NCI-H460 (cell line): Measurements from ENCODE around the gene GPR35. TPM values are rescaled to one million over a fixed set of nuclear protein-coding genes. Genes with fewer than 3 reads are reported as not detected.

Source experiments
- DNase-seq: peaks from one replicate; pipeline ENCODE4 v3.0.0-alpha.2; 2016; ENCODE audit warnings: low read depth; ENCODE audit errors: extremely low read depth
- total RNA-seq: library from RNA; depleted of rRNA; stranded (reverse); fragments of >200 nt; shearing (Covaris generic); gene quantifications from 2 replicates; pipeline ENCODE4 v1.2.3, GENCODE V29; 2014

The GPR35 gene
- total RNA-seq, 1 experiment from 2014 or later, result 0.10 TPM

DNA sequence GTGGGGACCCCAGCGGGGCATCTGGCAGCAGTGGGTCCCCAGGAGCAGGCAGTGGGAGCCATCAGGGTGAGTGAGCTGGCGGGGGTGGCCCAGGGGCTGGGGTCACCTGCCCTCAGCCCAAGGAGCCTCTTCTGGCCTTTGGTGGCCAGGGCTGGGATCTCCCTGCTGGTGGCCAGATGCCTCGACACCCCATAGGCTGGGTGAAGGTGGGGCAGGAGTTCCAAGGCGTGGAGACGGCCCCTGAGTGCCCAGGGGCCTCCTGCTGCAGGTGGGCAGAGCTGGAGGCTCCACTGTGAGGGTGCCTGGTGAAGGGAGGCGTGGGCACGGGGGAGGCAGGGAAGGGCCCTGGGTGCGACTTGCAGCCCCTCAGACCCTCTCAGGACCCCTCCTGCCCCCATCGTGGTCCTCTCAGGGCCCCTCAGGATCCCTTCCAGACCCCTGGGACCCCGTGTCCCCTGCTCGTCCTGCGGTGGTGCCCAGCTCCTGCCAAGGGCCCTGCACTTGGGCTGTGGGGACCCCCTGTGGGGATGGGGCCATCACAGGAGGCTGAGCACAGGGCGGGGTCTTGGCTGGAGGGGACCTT is 5.0 kb upstream of the GPR35 start:
- no peak for DNase-seq

DNA sequence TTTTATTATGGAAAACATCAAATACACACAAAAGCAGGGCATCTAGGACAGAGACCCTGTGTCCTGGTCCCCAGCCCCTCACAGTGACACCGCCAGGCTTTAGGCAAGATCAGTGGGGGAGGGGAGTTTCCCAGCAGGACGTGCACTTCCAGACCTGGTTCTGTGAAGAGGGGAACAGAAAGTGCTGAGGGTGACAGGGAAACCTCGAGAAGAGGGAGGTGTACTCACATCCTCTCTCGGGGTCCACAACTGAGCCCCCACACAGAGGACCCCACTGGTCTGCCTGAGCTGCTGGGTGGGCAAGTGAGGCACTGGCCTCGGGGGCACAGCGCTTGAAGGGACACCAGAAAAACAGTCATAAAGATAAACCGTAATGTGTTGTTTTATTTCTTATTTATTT is 4.4 kb upstream of the GPR35 start:
- DNase-seq, result no peak

DNA sequence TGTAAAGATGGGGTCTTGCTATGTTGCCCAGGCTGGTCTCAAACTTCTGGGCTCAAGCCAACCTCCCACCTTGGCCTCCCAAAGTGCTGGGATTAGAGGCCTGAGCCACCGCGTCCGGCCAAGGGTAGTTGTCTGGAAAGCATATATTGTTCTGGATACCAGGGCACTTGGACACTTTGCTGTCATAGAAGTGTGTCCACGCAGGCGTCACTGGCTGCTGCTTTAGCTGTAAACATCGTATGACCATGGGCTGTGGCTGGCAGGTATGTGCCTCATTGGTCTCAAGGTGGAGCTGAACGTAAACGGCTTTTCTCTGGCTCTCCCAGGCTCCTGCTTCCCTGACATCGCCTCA is 3.2 kb upstream of the GPR35 start:
- no peak for DNase-seq

DNA sequence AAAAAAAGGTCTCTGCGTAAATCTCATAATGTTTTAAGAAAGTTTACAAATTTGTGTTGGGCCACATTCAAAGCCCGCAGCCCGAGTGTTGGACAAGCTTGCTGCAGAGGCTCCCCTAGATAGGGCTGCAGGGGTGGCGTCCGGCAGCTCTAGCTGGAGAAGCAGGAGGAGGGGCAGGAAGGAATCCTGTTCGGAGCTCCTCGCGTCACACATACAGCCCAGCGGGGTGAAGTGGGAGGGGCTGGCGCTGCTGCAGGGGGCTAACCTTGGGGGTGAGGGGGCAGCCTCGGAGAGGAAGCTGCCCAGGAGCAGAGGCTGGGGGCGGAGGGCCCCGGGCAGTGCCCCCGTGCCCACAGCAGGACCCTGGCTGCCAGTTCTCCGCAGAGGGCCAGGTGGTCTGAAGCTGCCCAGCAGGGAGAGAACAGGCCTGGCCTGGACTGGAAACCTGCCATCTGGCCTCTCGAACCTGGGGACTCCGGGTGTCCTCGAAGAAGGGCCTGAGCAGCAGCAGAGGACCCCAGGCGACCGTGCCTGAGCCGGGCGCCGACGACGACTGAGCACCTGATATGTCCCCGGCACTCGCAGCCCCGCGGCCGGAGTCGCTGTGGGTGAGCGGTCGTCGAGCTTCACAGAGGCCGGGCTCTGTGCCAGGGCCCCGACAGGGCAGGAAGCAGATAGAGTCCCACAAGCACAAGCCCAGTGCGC is 2.6 kb upstream of the GPR35 start:
- DNase-seq, result no peak

DNA sequence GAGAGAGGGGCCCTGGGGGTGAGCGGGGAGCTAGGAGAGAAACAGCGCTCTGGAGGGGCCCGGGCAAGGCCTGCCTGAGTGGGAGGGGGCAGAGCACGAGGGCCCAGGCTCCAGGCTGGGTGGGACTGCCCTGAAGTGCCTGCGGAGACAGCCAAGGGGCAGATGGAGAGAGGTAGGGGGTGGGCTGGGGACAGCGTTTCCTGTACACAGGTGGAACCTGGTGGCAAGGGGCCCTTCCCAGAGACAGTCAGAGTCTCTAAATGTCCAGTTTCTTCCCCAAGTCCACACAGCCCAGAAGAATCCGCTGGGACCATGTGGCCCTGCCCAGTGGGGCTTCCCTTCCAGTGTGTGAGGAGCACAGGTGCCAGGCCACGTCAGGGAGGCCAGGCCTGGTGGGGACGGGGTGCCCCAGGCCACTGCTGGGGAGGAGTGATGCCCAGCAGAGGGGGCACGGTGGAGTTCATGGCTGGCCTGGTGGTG is 1.7 kb upstream of the GPR35 start:
- DNase-seq, result no peak

DNA sequence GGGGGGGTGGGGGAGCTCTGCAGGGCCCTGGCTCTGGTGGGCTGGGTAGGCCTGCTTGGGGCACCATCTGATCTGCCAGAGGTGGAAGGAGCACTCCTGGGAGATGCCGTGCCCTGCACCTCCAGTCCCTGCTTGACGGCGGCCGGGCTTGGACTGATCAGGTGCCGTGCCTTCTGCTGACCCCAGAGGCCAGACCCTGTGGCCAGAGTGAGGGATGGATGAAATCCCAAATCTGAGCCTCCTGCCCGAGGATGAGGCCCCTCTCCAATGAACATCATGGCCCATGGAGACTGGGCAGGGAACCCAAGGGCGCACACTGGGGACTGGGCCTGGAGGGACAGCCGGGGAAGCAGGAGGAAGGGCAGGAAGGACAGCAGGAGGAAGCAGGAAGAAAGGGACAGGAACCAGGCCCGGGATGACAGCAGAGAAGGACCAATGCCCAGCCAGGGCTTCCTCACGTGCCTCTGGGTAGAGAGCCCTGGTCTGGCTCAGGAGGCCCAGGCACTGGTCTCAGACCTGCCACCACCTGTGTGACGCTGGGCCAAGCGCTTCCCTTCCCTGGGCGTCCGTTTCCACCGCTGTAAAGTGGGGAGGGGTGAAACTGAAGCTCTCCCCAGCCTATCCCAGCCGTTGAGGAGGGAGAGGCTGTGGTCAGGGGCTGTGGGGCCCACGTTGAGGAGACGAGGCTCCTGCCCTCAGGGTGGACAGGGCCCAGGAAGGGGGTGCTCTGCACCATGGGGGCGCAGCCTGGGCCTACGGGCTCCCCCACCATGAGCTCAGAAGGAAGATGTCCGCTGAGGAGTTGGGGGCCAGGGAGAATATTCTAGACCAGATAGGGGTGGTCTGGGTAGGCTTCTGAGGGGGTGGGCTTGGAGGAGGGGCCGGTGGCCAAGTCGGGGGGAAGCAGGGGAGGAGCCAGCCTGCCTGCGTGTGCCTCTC is 1.0 kb upstream of the GPR35 start:
- DNase-seq, result no peak

DNA sequence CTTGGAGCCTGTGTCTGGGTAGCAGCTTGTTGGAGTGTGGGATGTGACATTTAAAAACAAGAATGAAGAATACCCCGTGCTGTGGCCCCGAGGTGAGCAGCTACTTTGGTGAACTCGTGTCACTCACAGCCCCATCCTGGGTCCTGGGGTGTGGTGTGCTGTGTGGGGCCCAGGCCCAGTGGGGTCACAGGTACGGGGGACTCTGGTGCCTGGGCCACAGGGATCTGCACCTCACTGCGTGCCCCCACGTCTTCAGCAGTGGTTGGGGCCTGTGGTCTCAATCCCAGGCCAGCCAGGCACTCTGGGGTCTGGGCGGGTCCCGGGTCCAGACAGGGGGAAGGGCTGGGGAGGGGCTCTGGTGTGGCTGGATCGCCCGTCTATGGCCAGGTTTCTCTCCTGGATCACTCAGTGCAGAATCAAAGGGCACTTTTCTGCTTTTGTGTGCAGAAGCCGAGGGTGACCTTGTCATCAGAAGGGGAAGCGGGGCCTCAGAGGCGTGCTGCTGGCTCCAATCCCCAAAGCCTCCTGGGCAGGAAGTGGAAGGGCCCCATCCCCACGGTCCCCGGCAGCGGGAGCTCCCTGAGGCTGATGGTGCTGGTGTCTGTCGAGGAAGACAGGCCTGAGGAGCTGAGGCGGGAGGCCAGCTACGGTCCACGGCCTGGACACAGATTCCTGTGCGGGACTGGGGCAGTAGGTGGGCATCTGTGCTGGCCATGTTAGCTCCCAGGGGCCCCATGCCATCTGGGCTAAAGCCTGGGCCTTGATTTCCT is 1.4 kb downstream of the GPR35 start:
- no peak for DNase-seq

DNA sequence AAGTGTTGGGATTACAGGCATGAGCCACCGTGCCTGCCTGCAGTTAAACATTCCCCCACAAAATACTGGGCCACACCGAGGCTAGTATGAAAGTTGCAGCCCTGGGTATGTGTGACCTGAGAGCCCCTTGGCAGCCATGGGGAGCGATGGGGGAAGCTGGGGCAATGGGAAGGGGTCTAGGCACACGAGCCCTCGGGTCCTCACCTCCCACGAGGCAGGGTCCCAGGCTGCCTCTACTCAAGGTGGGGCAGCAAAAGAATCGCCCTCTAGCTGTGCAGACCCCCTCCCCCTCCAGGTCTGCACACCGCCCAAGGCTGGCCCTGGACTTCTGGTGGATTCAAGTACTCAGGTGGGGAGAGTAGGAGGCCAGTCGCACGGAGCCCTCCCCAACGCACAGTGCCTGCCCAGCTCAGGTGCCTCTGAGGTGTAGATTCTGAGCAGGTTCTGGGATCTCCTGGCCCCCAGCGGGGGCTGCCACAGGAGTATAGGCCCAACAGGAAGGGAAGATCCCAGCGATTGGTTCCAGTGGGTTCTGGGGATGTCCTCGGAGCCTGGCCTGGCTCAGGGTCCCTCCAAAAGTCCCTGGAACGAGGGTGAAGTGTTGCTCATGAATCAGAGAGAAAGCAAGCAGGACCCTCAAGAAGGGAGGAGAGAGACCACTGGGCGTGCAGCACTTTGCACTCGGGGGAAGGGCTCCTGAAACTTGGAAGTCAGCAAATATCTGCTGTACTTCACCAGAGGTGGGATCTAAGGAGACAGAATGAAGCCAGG is 2.6 kb downstream of the GPR35 start:
- no peak for DNase-seq

DNA sequence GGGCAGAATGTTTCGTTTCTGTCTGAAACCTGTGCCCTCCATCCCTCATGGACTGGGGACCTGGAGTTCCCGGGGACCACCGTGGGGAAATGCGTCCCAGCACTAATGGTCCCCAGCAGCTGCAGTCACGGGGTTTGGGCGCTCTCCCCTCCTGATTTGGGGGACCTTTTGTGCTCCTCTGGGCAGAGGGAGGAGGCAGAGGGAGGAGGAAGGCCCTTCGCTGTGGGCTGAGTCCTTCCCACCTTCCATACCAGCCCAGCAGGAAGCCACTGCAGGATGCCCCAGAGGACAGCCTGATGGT is 3.2 kb downstream of the GPR35 start:
- DNase-seq, result no peak

DNA sequence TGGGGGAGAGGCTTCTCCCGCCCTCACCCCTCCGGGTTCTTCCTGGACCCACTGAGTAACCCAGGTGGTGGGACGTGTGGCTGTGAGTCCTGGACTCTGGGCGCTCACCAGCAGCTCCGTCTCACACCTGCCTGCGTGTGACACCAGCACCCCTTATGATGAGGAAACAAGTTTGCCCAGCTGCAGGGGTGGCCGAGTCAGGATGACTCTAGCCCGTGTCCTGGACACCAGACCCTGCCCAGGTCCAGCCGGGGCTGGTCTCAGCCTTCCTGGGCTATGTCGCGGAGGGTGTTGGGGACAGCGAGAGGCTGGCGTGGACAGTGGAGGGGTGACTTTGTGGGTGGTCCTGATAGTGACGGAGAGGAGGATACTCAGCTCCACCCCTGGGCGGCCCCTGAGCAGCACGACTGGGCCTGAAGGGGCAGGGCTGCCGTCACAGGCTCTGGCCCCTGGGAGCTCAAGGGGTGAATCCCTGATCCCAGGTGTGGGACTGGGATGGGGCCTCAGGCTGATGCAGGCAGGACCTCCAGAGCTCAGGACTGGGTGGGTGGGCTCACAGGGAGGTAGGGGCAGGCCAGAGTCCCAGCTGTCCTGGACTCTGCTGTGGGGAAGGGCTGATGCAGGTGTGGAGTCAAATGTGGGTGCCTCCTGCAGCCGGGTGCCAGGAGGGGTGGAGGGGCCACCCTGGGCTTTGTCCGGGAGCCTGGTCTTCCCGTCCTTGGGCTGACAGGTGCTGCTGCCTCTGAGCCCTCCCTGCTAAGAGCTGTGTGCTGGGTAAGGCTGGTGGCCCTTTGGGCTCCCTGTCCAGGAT is 3.7 kb downstream of the GPR35 start:
- no peak for DNase-seq

DNA sequence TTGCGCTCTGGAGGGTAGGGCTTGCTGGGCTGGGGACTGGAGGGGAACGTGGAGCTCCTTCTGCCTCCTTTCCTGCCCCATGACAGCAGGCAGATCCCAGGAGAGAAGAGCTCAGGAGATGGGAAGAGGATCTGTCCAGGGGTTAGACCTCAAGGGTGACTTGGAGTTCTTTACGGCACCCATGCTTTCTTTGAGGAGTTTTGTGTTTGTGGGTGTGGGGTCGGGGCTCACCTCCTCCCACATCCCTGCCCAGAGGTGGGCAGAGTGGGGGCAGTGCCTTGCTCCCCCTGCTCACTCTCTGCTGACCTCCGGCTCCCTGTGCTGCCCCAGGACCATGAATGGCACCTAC is 4.3 kb downstream of the GPR35 start:
- no peak for DNase-seq

DNA sequence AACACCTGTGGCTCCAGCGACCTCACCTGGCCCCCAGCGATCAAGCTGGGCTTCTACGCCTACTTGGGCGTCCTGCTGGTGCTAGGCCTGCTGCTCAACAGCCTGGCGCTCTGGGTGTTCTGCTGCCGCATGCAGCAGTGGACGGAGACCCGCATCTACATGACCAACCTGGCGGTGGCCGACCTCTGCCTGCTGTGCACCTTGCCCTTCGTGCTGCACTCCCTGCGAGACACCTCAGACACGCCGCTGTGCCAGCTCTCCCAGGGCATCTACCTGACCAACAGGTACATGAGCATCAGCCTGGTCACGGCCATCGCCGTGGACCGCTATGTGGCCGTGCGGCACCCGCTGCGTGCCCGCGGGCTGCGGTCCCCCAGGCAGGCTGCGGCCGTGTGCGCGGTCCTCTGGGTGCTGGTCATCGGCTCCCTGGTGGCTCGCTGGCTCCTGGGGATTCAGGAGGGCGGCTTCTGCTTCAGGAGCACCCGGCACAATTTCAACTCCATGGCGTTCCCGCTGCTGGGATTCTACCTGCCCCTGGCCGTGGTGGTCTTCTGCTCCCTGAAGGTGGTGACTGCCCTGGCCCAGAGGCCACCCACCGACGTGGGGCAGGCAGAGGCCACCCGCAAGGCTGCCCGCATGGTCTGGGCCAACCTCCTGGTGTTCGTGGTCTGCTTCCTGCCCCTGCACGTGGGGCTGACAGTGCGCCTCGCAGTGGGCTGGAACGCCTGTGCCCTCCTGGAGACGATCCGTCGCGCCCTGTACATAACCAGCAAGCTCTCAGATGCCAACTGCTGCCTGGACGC is 4.9 kb downstream of the GPR35 start:
- no peak for DNase-seq

DNA sequence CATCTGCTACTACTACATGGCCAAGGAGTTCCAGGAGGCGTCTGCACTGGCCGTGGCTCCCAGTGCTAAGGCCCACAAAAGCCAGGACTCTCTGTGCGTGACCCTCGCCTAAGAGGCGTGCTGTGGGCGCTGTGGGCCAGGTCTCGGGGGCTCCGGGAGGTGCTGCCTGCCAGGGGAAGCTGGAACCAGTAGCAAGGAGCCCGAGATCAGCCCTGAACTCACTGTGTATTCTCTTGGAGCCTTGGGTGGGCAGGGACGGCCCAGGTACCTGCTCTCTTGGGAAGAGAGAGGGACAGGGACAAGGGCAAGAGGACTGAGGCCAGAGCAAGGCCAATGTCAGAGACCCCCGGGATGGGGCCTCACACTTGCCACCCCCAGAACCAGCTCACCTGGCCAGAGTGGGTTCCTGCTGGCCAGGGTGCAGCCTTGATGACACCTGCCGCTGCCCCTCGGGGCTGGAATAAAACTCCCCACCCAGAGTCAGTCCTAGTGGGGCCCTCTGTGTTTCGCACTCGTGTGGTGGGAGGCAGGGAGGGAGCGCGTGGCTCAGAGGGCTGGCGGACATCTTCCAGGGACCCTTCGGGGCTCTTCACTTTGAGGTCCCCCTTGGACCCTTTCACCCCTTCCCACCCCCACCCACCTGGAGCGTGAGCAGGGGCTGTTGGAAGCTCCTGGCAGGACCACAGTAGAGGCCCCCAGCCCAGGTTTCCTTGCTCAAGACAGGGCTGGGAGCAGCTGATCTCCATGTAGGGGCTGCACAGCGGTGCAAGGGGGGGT is 5.7 kb downstream of the GPR35 start:
- DNase-seq, result no peak

DNA sequence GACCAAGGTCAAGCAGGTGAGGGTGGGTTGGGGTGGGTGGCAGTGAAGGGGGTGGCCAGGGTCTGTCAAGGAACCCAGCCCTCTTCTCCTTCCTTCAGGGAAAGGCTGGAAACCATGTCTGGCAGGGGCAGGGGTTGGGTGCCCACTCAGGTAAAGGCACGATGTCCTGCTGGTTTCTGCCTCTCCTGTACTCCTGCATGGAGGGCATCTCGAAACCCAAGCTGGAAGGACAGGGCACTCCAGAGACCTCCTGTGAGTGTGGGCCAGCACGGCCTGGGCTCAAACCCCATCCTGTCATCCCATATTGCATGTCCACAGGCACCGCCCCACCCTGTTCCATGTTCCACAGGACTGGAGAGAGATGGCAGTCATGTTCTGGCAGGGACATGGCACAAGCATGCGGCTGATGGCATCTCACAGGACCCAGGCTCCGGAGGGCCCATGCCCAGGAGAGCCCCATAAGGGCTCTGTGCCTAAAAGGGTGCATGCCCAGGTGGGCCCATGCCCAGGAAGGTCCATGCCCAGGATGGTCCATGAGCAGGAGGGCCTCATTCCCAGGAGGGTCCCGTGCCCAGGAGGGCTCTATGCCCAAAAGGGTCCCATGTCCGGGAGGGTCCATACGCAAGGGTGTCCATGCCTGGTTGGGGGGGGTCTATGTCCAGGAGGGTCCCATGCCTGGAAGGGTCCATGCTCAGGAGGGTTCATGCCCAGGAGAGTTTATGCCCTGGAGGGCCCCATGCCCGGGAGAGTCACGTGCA is 6.4 kb downstream of the GPR35 start:
- DNase-seq, result no peak

DNA sequence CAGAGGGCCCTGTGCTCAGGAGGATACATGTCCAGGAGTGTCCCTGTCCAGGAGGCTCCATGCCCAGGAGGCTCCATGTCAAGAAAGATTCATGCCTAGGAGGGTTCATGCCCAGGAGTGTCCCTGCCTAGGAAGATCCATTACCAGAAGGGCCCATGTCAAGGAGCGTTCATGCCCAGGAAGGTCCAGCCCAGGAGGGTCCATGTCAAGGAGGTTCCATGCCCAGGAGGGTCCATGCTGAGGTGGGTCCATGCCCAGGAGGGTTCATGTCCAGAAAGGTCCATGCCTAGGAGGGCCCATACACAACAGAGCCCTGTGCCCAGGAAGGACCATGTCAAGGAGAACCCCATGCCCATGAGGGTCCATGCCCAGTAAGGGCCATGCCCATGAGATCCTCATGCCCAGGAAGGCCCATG is 7.0 kb downstream of the GPR35 start:
- DNase-seq, result no peak

DNA sequence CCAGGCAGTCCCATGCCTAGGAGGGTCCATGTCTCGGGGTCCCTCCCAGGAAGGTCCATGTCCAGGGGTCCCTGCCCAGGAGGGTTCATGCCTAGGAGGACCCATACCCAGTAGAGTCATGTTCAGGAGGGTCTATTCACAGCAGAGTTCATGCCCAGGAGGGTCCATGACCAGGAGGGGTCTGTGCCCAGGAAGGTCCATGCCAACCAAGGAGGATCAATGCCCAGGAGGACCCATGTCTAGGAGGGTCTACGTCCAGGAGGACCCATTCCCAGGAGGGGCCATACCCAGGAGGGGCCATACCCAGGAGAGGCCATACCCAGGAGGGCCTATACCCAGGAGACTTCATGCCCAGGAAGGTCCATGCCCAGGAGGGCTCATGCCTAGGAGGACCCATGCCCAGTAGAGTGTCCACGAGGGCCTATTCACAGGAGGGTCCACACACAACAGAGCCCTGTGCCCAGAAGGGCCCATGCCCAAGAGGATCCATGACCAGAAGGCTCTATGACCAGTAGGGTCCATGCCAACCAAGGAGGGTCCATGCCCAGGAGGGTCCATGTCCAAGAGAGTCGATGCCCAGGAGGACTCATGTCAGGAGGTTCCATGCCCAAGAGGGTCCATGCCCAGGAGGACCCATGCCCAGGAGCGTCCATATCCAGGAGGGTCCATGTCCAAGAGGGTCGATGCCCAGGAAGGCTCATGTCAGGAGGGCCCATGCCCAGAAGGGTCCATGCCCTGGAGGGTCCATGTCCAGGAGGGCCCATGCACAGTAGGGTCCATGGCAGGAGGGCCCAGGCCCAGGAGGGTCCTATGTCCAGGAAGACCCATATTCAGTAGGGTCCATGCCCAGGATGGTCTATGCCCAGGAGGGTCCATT is 10.1 kb downstream of the GPR35 start:
- no peak for DNase-seq
